Measurements from ENCODE around the gene ASMTL. TPM values are rescaled to one million over a fixed set of nuclear protein-coding genes. Genes with fewer than 3 reads are reported as not detected.
"Not testable (repeated sequence)": the region's sequence is repeated elsewhere in the genome, so short reads cannot be mapped to it uniquely, and the experiment has no call there.

ASMTL gene
- total and polyA plus RNA-seq, 2 experiments from 2014 or later = 53.7 to 61.2 TPM

GRCh38 chrX:1426321-1426720 is 26.4 kb downstream of the ASMTL start:
- H3K27ac ChIP-seq (ENCODE audit: low read depth); H3K27me3 ChIP-seq (ENCODE audit: insufficient read depth); H3K4me2 ChIP-seq; H2AFZ ChIP-seq; H3K79me2 ChIP-seq (replicated peaks; ENCODE audit: insufficient read depth); H3K4me3 Mint-ChIP-seq; H3K27ac Mint-ChIP-seq; H3K4me1 Mint-ChIP-seq; H3K4me3 ChIP-seq; H3K27me3 Mint-ChIP-seq (ENCODE audit: insufficient read depth, low read depth, poor library complexity); H3K9me2 ChIP-seq (ENCODE audit: insufficient read depth); H3F3A ChIP-seq (replicated peaks; ENCODE audit: low read depth); ATAC-seq; H4K20me1 ChIP-seq (replicated peaks; ENCODE audit: insufficient read depth); H3K4me1 ChIP-seq (ENCODE audit: insufficient read depth); DNase-seq (ENCODE audit: low spot score): not testable (repeated sequence)
- Mint-ChIP-seq H3K36me3 (ENCODE audit: low read depth) (peaks cover 80% of the 10 kb centered on the region), H3K9me3 (peaks cover 61% of the 10 kb centered on the region)
- H3K36me3 ChIP-seq (ENCODE audit: insufficient read depth) = peaks cover 31% of the 10 kb centered on the region

GRCh38 chrX:1425381-1425780 is 27.3 kb downstream of the ASMTL start:
- Histone ChIP-seq H3K4me1 (ENCODE audit: insufficient read depth) (no peaks in the 10 kb centered on the region), H4K20me1 (replicated peaks; ENCODE audit: insufficient read depth) (peaks cover 10% of the 10 kb centered on the region; the same call in 1 of the 2 replicates), H3K4me2 (no peak overlapping the region), H2AFZ (no peak overlapping the region), H3K9me2 (ENCODE audit: insufficient read depth) (no peaks in the 10 kb centered on the region), H3F3A (replicated peaks; ENCODE audit: low read depth) (0 out of 2 replicates have a peak, but pooled peaks cover 9% of the 10 kb centered on the region), H3K27ac (ENCODE audit: low read depth) (no peak overlapping the region), H3K27me3 (ENCODE audit: insufficient read depth) (no peaks in the 10 kb centered on the region), H3K79me2 (replicated peaks; ENCODE audit: insufficient read depth) (no peaks in the 10 kb centered on the region), H3K4me3 (no peak overlapping the region), H3K36me3 (ENCODE audit: insufficient read depth) (peaks cover 30% of the 10 kb centered on the region)
- Mint-ChIP-seq H3K9me3 (peaks cover 68% of the 10 kb centered on the region), H3K36me3 (ENCODE audit: low read depth) (peaks cover 87% of the 10 kb centered on the region), H3K4me3 (no peak overlapping the region), H3K27ac (no peak overlapping the region), H3K4me1 (0 out of 3 replicates have a peak, but pooled peaks cover under 1% of the 10 kb centered on the region), H3K27me3 (ENCODE audit: insufficient read depth, low read depth, poor library complexity) (peaks cover 10% of the 10 kb centered on the region)
- DNase-seq (ENCODE audit: low spot score) = no peak
- no peak for ATAC-seq
- no peak for TF ChIP-seq NANOG (IDR thresholded peaks at IDR 0.05; ENCODE audit: borderline replicate concordance)
- no peak for TF ChIP-seq ETS1 (IDR thresholded peaks at IDR 0.05)
- no peak for TF ChIP-seq CTCF (conservative IDR thresholded peaks at IDR 0.05; ENCODE audit: low read depth in 2 of 2)
- TF ChIP-seq STAT1 (IDR thresholded peaks at IDR 0.05; ENCODE audit: unreplicated experiment) = no peak
- no peak for TF ChIP-seq EZH2 (IDR thresholded peaks at IDR 0.05; ENCODE audit: low read depth, unreplicated experiment)
- TF ChIP-seq ZNF331 (CRISPR knock-in tag; IDR thresholded peaks at IDR 0.05; ENCODE audit: low read depth) = no peak
- TF ChIP-seq JUNB (IDR thresholded peaks at IDR 0.05; ENCODE audit: unreplicated experiment) = no peak
- TF ChIP-seq CREB1 (CRISPR knock-in tag; IDR thresholded peaks at IDR 0.05; ENCODE audit: low read depth) = no peak

Data from GM23338 (cell line).